Spleen (tissue), 7 donors: ENCODE measurements around the gene SEC24C.

Experiments used
- CTCF ChIP-seq, 11 experiments: fragments of 200-600 bp in 7 of 11; fragments of 450-650 bp in 4 of 11; sonication (generic) in 4 of 11; IDR thresholded peaks in 8 of 11; conservative IDR thresholded peaks in 3 of 11; 1 replicate in 7 of 11; 2 replicates in 4 of 11; pipeline versions ENCODE4 v1.4.0 to v1.8.0; 2016 to 2021; ENCODE audit warnings: antibody characterized with exemption in 11 of 11, inconsistent platforms in 4 of 11, mild to moderate bottlenecking in 1 of 11
- POLR2A ChIP-seq, 3 donors: fragments of 450-650 bp; IDR thresholded peaks; one replicate each; pipeline ENCODE4 v1.5.1; 2017; ENCODE audit warnings: antibody characterized with exemption in 3 of 3, mild to moderate bottlenecking in 1 of 3
- donor health status: DM: no; HTN: no; CAD: no; lungs with moderate emphysema.
- donor health status: DM: no; HTN: no; CAD: no.
- donor health status: DM: no; HTN: no; CAD: no.

- TF ChIP-seq CTCF (IDR thresholded peaks at IDR 0.05 in 8 of 11, conservative IDR thresholded peaks at IDR 0.05 in 3 of 11) (no peak), POLR2A (IDR thresholded peaks at IDR 0.05) (no peak)
Measured at GRCh38 chr10:73779539-73780197, 35.5 kb downstream of the SEC24C start.
